Neural cell (in vitro differentiated cells): ENCODE measurements around the gene NPTXR.
A peak's percentile ranks its signal among the peaks of the same experiment; 100 is the strongest.

Experiments
- EP300 ChIP-seq: fragments of 450-650 bp; conservative IDR thresholded peaks from 2 replicates; pipeline ENCODE4 v1.6.1; 2014; ENCODE audit warnings: antibody characterized with exemption, mild to moderate bottlenecking, moderate library complexity; ENCODE audit not compliant: poor library complexity, severe bottlenecking
- RAD21 ChIP-seq: fragments of 450-650 bp; conservative IDR thresholded peaks from 2 replicates; pipeline ENCODE4 v1.6.1; 2014; ENCODE audit warnings: antibody characterized with exemption, mild to moderate bottlenecking, moderate library complexity
- TF ChIP-seq, protein P1 (sequence below): fragments of 450-650 bp; IDR thresholded peaks from 2 replicates; pipeline ENCODE4 v1.5.1; 2014; ENCODE audit warnings: antibody characterized with exemption, mild to moderate bottlenecking, moderate library complexity; ENCODE audit not compliant: poor library complexity, severe bottlenecking
- TF ChIP-seq, protein P2 (sequence below): IDR thresholded peaks from 2 replicates; pipeline ENCODE4 v1.6.1; 2012; ENCODE audit warnings: borderline replicate concordance

DNA sequence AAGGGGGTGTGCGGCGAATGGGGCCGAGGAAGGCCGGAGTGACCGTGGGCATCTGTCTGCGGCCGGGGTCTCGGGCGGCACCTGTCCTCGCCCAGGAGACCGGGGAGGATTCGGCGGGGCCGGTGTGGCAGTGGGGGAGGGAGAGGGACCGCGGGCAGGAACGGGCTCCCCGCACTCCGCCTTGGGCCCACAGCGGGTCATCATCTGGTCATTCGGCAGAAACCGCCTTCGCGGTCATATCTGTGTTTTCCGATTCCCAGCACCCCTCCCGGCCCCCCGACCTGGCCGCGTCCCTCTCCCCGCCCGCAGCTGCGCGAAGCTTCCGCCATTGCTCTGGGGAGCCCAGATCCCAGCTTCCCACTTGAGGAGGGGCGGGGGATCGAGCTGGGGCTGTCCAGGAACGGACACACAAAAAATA lies 29.0 kb upstream of the NPTXR start:
- TF ChIP-seq, protein P1, sequence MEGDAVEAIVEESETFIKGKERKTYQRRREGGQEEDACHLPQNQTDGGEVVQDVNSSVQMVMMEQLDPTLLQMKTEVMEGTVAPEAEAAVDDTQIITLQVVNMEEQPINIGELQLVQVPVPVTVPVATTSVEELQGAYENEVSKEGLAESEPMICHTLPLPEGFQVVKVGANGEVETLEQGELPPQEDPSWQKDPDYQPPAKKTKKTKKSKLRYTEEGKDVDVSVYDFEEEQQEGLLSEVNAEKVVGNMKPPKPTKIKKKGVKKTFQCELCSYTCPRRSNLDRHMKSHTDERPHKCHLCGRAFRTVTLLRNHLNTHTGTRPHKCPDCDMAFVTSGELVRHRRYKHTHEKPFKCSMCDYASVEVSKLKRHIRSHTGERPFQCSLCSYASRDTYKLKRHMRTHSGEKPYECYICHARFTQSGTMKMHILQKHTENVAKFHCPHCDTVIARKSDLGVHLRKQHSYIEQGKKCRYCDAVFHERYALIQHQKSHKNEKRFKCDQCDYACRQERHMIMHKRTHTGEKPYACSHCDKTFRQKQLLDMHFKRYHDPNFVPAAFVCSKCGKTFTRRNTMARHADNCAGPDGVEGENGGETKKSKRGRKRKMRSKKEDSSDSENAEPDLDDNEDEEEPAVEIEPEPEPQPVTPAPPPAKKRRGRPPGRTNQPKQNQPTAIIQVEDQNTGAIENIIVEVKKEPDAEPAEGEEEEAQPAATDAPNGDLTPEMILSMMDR: no peak
- TF ChIP-seq EP300 (no peak), RAD21 (no peak)
- TF ChIP-seq, protein P2, sequence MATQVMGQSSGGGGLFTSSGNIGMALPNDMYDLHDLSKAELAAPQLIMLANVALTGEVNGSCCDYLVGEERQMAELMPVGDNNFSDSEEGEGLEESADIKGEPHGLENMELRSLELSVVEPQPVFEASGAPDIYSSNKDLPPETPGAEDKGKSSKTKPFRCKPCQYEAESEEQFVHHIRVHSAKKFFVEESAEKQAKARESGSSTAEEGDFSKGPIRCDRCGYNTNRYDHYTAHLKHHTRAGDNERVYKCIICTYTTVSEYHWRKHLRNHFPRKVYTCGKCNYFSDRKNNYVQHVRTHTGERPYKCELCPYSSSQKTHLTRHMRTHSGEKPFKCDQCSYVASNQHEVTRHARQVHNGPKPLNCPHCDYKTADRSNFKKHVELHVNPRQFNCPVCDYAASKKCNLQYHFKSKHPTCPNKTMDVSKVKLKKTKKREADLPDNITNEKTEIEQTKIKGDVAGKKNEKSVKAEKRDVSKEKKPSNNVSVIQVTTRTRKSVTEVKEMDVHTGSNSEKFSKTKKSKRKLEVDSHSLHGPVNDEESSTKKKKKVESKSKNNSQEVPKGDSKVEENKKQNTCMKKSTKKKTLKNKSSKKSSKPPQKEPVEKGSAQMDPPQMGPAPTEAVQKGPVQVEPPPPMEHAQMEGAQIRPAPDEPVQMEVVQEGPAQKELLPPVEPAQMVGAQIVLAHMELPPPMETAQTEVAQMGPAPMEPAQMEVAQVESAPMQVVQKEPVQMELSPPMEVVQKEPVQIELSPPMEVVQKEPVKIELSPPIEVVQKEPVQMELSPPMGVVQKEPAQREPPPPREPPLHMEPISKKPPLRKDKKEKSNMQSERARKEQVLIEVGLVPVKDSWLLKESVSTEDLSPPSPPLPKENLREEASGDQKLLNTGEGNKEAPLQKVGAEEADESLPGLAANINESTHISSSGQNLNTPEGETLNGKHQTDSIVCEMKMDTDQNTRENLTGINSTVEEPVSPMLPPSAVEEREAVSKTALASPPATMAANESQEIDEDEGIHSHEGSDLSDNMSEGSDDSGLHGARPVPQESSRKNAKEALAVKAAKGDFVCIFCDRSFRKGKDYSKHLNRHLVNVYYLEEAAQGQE: peak; percentile 71
